GM12892 (cell line): Measurements from ENCODE around the gene AATF.

Experiments used
- POLR2A ChIP-seq: IDR thresholded peaks from 2 replicates; pipeline ENCODE4 v1.6.1; 2011; ENCODE audit warnings: low read depth, low read length, control low read depth
- POLR2AphosphoS5 ChIP-seq: IDR thresholded peaks from 2 replicates; pipeline ENCODE4 v1.6.1; 2011; ENCODE audit warnings: low read depth, low read length, control low read depth
- TAF1 ChIP-seq: IDR thresholded peaks from 2 replicates; pipeline ENCODE4 v1.6.1; 2011; ENCODE audit warnings: low read depth, mild to moderate bottlenecking, control low read depth, low read length, borderline replicate concordance

DNA sequence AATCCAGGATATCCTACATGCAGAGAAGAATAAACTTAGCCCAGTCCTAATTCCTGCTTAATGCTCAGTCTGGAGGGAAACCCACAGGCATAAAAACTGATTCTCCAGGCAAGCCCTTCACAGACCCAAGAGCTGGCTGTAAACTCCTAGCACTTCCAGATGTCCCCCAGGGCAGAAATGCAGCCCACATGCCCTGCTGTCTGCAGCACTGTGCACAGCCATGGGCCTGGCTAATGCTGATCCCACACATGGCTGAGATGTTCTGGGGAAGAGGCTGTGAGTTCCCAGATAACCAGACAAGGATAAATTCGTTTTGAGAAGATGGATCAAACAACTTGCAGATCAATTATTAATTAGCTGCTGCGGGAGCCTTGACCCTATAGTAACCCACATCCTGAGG lies 148.4 kb downstream of the AATF start:
- TF ChIP-seq POLR2A (no peak), TAF1 (no peak), POLR2AphosphoS5 (no peak)
